ENCODE measurements around the gene GAB4. TPM values are rescaled to one million over a fixed set of nuclear protein-coding genes. Genes with fewer than 3 reads are reported as not detected.

The GAB4 gene
- total RNA-seq: not detected in 2 replicates

GRCh38 chr22:17007852-17008731, at the start of gene GAB4:
GAB4 (minus strand) TSS chr22:17008222; CDS start chr22:17008114, 108 bp downstream.

Other genes starting within 250 kb of the GAB4 start
- gene XKR3, start 182.8 kb downstream of the GAB4 start, total RNA-seq: not detected in 2 replicates
- 9.7 and 9.8 TPM in 2 replicates for gene IL17RA, start 76.8 kb upstream of the GAB4 start, total RNA-seq
- 0.11 and 0.13 TPM in 2 replicates for gene TMEM121B, start 113.1 kb upstream of the GAB4 start, total RNA-seq
- 23.0 and 31.6 TPM in 2 replicates for gene HDHD5, start 151.1 kb upstream of the GAB4 start, total RNA-seq
- gene ADA2, start 211.2 kb upstream of the GAB4 start, total RNA-seq: 17.0 and 17.1 TPM in 2 replicates

Data from articular chondrocyte of knee joint (primary cell).